WTC11 (cell line): Measurements from ENCODE around the gene MYCBPAP. TPM values are rescaled to one million over a fixed set of nuclear protein-coding genes. Genes with fewer than 3 reads are reported as not detected.

ENCODE experiments used
- ATAC-seq: fragments of 200-7000 bp; cut with Tn5 transposase; 2 replicates; pipeline ENCODE4 v1.10.0; 2021; ENCODE audit warnings: mild to moderate bottlenecking, moderate library complexity
- CTCF ChIA-PET: fragments of 300-600 bp; sonication (Branson Sonifier 250); formaldehyde crosslinking; loops from one replicate; lab custom pipeline; 2021; ENCODE audit warnings: antibody characterized with exemption; lab: Charles Lee
- POLR2A ChIA-PET: fragments of 350-600 bp; sonication (Branson Sonifier 250); formaldehyde crosslinking; loops from one replicate; lab custom pipeline; 2021; ENCODE audit warnings: antibody characterized with exemption; lab: Charles Lee
- DNase-seq: peaks from one replicate; pipeline ENCODE4 v3.0.0; 2021; ENCODE audit warnings: low spot score
- H3K27ac Mint-ChIP-seq: 2 replicates; pipeline ENCODE4 v1.8.0; 2021; ENCODE audit warnings: mixed read lengths
- H3K27me3 Mint-ChIP-seq: 2 replicates; pipeline ENCODE4 v1.8.0; 2021; ENCODE audit warnings: low read depth, mild to moderate bottlenecking, moderate library complexity, mixed read lengths
- H3K36me3 Mint-ChIP-seq: 2 replicates; pipeline ENCODE4 v1.8.0; 2021; ENCODE audit warnings: mixed read lengths
- H3K4me1 Mint-ChIP-seq: 2 replicates; pipeline ENCODE4 v1.8.0; 2022; ENCODE audit warnings: mixed read lengths
- H3K4me3 Mint-ChIP-seq: 2 replicates; pipeline ENCODE4 v1.8.0; 2021; ENCODE audit warnings: mild to moderate bottlenecking, moderate library complexity, mixed read lengths
- H3K9me3 Mint-ChIP-seq: 2 replicates; pipeline ENCODE4 v1.8.0; 2021; ENCODE audit warnings: mixed read lengths
- CBFB ChIP-seq: sonication (generic); formaldehyde crosslinking; IDR thresholded peaks from 2 replicates; pipeline ENCODE4 v1.8.1; 2022; ENCODE audit warnings: mild to moderate bottlenecking, low read depth, missing genetic modification reagents
- ETV6 ChIP-seq: sonication (generic); formaldehyde crosslinking; IDR thresholded peaks from 2 replicates; pipeline ENCODE4 v1.8.1; 2022; ENCODE audit warnings: mild to moderate bottlenecking, missing genetic modification reagents
- JUN ChIP-seq: sonication (generic); formaldehyde crosslinking; IDR thresholded peaks from 2 replicates; pipeline ENCODE4 v1.8.0; 2023; ENCODE audit warnings: mild to moderate bottlenecking, missing genetic modification reagents
- MYBL2 ChIP-seq: sonication (generic); formaldehyde crosslinking; IDR thresholded peaks from 2 replicates; pipeline ENCODE4 v1.8.1; 2023; ENCODE audit warnings: mild to moderate bottlenecking, moderate library complexity, missing genetic modification reagents
- NFE2L1 ChIP-seq: sonication (generic); formaldehyde crosslinking; IDR thresholded peaks from 2 replicates; pipeline ENCODE4 v1.8.1; 2023; ENCODE audit warnings: missing genetic modification reagents
- RELA ChIP-seq: sonication (generic); formaldehyde crosslinking; IDR thresholded peaks from 2 replicates; pipeline ENCODE4 v1.8.1; 2022; ENCODE audit warnings: missing genetic modification reagents, mild to moderate bottlenecking, borderline replicate concordance
- SMAD4 ChIP-seq: sonication (generic); formaldehyde crosslinking; IDR thresholded peaks from 2 replicates; pipeline ENCODE4 v1.8.0; 2022; ENCODE audit warnings: mild to moderate bottlenecking, missing genetic modification reagents
- SP1 ChIP-seq: sonication (generic); formaldehyde crosslinking; conservative IDR thresholded peaks from 2 replicates; pipeline ENCODE4 v1.8.1; 2022; ENCODE audit warnings: missing genetic modification reagents
- ZNF121 ChIP-seq: sonication (generic); formaldehyde crosslinking; IDR thresholded peaks from 2 replicates; pipeline ENCODE4 v1.8.0; 2023; ENCODE audit warnings: missing genetic modification reagents
- ZNF219 ChIP-seq: sonication (generic); formaldehyde crosslinking; IDR thresholded peaks from 2 replicates; pipeline ENCODE4 v1.8.0; 2023; ENCODE audit warnings: missing genetic modification reagents, mild to moderate bottlenecking, borderline replicate concordance
- ZNF232 ChIP-seq: sonication (generic); formaldehyde crosslinking; IDR thresholded peaks from 2 replicates; pipeline ENCODE4 v1.8.0; 2022; ENCODE audit warnings: mild to moderate bottlenecking, missing genetic modification reagents
- total RNA-seq: library from RNA; stranded (reverse); gene quantifications from 3 replicates; pipeline ENCODE4 v1.2.3, GENCODE V29; 2021
- TF ChIP-seq, protein P1 (sequence below): sonication (generic); formaldehyde crosslinking; IDR thresholded peaks from 2 replicates; pipeline ENCODE4 v1.8.1; 2023; ENCODE audit warnings: mild to moderate bottlenecking, missing genetic modification reagents, borderline replicate concordance
- TF ChIP-seq, protein P2 (sequence below): sonication (generic); formaldehyde crosslinking; IDR thresholded peaks from 2 replicates; pipeline ENCODE4 v1.8.0; 2023; ENCODE audit warnings: missing genetic modification reagents, mild to moderate bottlenecking, borderline replicate concordance
- TF ChIP-seq, protein P3 (sequence below): sonication (generic); formaldehyde crosslinking; IDR thresholded peaks from 2 replicates; pipeline ENCODE4 v1.8.0; 2022; ENCODE audit warnings: missing genetic modification reagents

The MYCBPAP gene
- total RNA-seq, 1 experiment from 2014 or later = 5.7 TPM

DNA sequence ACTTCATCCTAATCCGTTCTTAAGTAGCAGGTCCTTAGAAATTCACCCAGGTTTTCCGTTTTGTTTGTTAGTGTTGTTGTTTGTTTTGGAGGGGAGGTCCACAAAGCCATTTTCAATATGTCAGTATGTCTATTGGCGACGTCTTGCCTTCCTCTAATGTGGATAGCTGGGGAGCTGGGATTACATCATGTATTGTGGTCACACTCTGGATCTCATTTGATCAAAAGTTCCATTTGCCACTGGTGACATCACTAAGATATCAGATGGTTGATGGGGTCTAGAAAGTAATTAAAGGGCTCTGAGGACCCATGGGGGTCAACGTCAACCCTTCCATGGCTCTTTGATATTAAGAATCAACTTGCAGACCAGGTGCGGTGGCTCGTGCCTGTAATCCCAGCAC is 21.6 kb downstream of the MYCBPAP start (continued):
- TF ChIP-seq, protein P1, sequence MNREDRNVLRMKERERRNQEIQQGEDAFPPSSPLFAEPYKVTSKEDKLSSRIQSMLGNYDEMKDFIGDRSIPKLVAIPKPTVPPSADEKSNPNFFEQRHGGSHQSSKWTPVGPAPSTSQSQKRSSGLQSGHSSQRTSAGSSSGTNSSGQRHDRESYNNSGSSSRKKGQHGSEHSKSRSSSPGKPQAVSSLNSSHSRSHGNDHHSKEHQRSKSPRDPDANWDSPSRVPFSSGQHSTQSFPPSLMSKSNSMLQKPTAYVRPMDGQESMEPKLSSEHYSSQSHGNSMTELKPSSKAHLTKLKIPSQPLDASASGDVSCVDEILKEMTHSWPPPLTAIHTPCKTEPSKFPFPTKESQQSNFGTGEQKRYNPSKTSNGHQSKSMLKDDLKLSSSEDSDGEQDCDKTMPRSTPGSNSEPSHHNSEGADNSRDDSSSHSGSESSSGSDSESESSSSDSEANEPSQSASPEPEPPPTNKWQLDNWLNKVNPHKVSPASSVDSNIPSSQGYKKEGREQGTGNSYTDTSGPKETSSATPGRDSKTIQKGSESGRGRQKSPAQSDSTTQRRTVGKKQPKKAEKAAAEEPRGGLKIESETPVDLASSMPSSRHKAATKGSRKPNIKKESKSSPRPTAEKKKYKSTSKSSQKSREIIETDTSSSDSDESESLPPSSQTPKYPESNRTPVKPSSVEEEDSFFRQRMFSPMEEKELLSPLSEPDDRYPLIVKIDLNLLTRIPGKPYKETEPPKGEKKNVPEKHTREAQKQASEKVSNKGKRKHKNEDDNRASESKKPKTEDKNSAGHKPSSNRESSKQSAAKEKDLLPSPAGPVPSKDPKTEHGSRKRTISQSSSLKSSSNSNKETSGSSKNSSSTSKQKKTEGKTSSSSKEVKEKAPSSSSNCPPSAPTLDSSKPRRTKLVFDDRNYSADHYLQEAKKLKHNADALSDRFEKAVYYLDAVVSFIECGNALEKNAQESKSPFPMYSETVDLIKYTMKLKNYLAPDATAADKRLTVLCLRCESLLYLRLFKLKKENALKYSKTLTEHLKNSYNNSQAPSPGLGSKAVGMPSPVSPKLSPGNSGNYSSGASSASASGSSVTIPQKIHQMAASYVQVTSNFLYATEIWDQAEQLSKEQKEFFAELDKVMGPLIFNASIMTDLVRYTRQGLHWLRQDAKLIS (CRISPR knock-in tag) = no peak

DNA sequence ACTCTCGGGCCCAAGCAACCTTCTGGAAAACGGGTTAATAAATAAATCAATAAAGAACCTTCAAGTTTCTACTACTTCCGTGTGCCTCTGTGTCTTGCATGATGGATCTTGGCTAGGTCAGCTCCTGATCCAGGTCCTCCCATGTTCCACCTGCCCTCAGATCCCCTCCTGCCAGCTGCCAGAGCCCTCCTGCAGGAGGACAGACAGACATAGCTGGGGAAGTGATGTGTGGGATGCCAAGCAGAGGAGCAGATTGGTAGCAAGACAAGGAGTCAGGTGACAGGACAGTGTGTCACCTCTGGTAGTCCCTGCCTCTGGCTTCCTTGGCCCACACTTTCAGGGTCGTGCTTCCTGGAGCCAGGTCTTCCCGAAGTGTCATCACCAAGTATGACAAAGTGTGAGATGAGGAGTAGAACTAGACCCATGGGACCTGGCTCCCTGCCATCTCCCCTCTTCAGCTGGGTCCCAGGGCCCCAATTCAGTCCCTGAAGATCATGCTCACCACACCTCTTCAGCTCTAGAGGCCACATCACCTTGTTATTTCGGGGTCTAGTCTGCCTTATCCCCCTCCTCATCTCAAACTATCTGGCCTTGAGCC is 23.3 kb downstream of the MYCBPAP start:
- H3K36me3 Mint-ChIP-seq = peaks cover 5% of the 10 kb centered on the region; the same call in 1 of the 2 replicates
- TF ChIP-seq, protein P2, sequence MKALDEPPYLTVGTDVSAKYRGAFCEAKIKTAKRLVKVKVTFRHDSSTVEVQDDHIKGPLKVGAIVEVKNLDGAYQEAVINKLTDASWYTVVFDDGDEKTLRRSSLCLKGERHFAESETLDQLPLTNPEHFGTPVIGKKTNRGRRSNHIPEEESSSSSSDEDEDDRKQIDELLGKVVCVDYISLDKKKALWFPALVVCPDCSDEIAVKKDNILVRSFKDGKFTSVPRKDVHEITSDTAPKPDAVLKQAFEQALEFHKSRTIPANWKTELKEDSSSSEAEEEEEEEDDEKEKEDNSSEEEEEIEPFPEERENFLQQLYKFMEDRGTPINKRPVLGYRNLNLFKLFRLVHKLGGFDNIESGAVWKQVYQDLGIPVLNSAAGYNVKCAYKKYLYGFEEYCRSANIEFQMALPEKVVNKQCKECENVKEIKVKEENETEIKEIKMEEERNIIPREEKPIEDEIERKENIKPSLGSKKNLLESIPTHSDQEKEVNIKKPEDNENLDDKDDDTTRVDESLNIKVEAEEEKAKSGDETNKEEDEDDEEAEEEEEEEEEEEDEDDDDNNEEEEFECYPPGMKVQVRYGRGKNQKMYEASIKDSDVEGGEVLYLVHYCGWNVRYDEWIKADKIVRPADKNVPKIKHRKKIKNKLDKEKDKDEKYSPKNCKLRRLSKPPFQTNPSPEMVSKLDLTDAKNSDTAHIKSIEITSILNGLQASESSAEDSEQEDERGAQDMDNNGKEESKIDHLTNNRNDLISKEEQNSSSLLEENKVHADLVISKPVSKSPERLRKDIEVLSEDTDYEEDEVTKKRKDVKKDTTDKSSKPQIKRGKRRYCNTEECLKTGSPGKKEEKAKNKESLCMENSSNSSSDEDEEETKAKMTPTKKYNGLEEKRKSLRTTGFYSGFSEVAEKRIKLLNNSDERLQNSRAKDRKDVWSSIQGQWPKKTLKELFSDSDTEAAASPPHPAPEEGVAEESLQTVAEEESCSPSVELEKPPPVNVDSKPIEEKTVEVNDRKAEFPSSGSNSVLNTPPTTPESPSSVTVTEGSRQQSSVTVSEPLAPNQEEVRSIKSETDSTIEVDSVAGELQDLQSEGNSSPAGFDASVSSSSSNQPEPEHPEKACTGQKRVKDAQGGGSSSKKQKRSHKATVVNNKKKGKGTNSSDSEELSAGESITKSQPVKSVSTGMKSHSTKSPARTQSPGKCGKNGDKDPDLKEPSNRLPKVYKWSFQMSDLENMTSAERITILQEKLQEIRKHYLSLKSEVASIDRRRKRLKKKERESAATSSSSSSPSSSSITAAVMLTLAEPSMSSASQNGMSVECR (CRISPR knock-in tag) = no peak
- TF ChIP-seq, protein P3, sequence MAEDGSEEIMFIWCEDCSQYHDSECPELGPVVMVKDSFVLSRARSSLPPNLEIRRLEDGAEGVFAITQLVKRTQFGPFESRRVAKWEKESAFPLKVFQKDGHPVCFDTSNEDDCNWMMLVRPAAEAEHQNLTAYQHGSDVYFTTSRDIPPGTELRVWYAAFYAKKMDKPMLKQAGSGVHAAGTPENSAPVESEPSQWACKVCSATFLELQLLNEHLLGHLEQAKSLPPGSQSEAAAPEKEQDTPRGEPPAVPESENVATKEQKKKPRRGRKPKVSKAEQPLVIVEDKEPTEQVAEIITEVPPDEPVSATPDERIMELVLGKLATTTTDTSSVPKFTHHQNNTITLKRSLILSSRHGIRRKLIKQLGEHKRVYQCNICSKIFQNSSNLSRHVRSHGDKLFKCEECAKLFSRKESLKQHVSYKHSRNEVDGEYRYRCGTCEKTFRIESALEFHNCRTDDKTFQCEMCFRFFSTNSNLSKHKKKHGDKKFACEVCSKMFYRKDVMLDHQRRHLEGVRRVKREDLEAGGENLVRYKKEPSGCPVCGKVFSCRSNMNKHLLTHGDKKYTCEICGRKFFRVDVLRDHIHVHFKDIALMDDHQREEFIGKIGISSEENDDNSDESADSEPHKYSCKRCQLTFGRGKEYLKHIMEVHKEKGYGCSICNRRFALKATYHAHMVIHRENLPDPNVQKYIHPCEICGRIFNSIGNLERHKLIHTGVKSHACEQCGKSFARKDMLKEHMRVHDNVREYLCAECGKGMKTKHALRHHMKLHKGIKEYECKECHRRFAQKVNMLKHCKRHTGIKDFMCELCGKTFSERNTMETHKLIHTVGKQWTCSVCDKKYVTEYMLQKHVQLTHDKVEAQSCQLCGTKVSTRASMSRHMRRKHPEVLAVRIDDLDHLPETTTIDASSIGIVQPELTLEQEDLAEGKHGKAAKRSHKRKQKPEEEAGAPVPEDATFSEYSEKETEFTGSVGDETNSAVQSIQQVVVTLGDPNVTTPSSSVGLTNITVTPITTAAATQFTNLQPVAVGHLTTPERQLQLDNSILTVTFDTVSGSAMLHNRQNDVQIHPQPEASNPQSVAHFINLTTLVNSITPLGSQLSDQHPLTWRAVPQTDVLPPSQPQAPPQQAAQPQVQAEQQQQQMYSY (CRISPR knock-in tag) = peak; percentile 62; the same call in 1 of the 2 replicates
- TF ChIP-seq ZNF219 (CRISPR knock-in tag) = no peak
- H3K4me3 Mint-ChIP-seq = no peak overlapping the region
- ChIA-PET POLR2A (interaction anchor here (0.8 to 3.0 kb wide), 2 partner anchors 9 to 11 kb away, joined by 3 to 8 read pairs; no protein-coding TSS in a partner anchor), CTCF (interaction anchor here (1.4 to 3.7 kb wide), 5 partner anchors 11 to 95 kb away, joined by 6 to 24 read pairs (median 19); no protein-coding TSS in a partner anchor)
- H3K9me3 Mint-ChIP-seq = no peaks in the 10 kb centered on the region
- H3K4me1 Mint-ChIP-seq = peaks cover 39% of the 10 kb centered on the region
- ATAC-seq = no peak
- H3K27me3 Mint-ChIP-seq = peaks cover 26% of the 10 kb centered on the region
- DNase-seq = no peak
- H3K27ac Mint-ChIP-seq = no peak overlapping the region

DNA sequence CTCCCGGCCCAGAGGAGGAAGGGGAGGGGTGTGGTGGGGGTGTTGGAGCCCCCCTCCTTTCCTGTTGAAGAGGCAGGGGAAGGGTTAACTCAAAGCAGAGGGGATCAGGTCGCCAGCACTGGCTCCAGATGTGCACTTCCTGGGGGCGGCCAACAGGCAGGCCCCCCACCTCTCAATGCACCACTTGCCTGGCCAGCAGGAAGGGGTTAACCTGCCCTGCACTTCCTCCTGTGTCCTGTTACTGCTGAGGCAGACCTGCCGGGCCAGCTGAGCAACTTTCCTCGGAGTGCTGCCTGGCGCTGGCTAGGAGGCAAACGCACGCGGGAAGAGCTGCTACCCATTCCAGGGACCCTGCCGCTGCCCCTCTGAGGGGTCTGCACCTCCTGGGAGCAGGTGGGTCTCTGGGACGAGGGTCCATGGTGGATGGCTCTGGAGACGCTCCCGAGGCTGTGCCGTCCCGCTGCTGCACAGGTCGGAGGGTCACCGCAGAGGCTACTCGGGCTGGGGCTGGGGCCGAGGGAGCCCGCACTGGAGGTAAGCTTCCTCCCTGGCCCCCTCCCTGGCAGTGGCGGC is 24.3 kb downstream of the MYCBPAP start, which contains the start of gene EPN3:
TSS of gene EPN3 (plus strand) at position 284 of the 573 bp plus-strand sequence. CDS start 3,822 bp downstream, outside the sequence.
- H3K9me3 Mint-ChIP-seq = no peaks in the 10 kb centered on the region
- peaks cover 26% of the 10 kb centered on the region for H3K27me3 Mint-ChIP-seq
- H3K4me3 Mint-ChIP-seq = peak within 1 kb of the TSS; percentile 87
- peak; percentile 66 for ATAC-seq
- no peak within 1 kb of the TSS for H3K27ac Mint-ChIP-seq
- ChIA-PET CTCF (interaction anchor here (0.6 to 3.7 kb wide), 17 partner anchors 10 to 139 kb away, joined by 3 to 24 read pairs (median 5); no protein-coding TSS in a partner anchor), POLR2A (interaction anchor here (0.8 to 3.0 kb wide), 3 partner anchors 10 to 28 kb away, joined by 3 to 8 read pairs (median 4); partner anchors contain the start of gene CACNA1G)
- H3K4me1 Mint-ChIP-seq = peaks cover 39% of the 10 kb centered on the region
- peaks cover 11% of the 10 kb centered on the region; the same call in 1 of the 2 replicates for H3K36me3 Mint-ChIP-seq
- DNase-seq = peak; percentile 61
- TF ChIP-seq JUN (CRISPR knock-in tag) = no peak
- peak; percentile 64 for TF ChIP-seq ETV6 (CRISPR knock-in tag)
- TF ChIP-seq MYBL2 = 0 out of 2 replicates have a peak, but pooled peaks have one; percentile 51
- TF ChIP-seq RELA (CRISPR knock-in tag) = no peak
- TF ChIP-seq ZNF232 (CRISPR knock-in tag) = no peak
- TF ChIP-seq NFE2L1 (CRISPR knock-in tag) = 0 out of 2 replicates have a peak, but pooled peaks have one; percentile 53
- peak; percentile 64 for TF ChIP-seq SP1 (CRISPR knock-in tag)
- TF ChIP-seq, protein P3 (CRISPR knock-in tag) = no peak
- TF ChIP-seq ZNF121 (CRISPR knock-in tag) = peak; percentile 83
- no peak for TF ChIP-seq SMAD4 (CRISPR knock-in tag)
- TF ChIP-seq CBFB = no peak
